HepG2 (cell line): Measurements from ENCODE around the gene CPNE8. TPM values are rescaled to one million over a fixed set of nuclear protein-coding genes. Genes with fewer than 3 reads are reported as not detected.
A peak's percentile ranks its signal among the peaks of the same experiment; 100 is the strongest.

Experiments used
- BHLHE40 ChIP-seq: IDR thresholded peaks from 2 replicates; pipeline ENCODE4 v1.6.1; 2011; ENCODE audit warnings: low read length, improper control_type of control experiment
- CSRNP1 ChIP-seq: sonication (generic); formaldehyde crosslinking; IDR thresholded peaks from 2 replicates; pipeline ENCODE4 v1.8.1; 2023; ENCODE audit warnings: mild to moderate bottlenecking, missing genetic modification reagents
- ETV5 ChIP-seq: IDR thresholded peaks from 2 replicates; pipeline ENCODE4 v1.6.1; 2018; ENCODE audit warnings: missing biosample characterization, missing genetic modification reagents, inconsistent platforms, borderline replicate concordance
- FOSL2 ChIP-seq: sonication (generic); formaldehyde crosslinking; IDR thresholded peaks from 2 replicates; pipeline ENCODE4 v1.4.0; 2020; ENCODE audit warnings: missing genetic modification reagents
- HNRNPK ChIP-seq: fragments of 200-400 bp; formaldehyde crosslinking; IDR thresholded peaks from 2 replicates; pipeline ENCODE4 v1.6.1; 2018; ENCODE audit warnings: low read length, low read depth, moderate library complexity, mild to moderate bottlenecking; ENCODE audit not compliant: poor library complexity, severe bottlenecking
- MTF2 ChIP-seq: sonication (generic); formaldehyde crosslinking; IDR thresholded peaks from 2 replicates; pipeline ENCODE4 v1.5.0; 2020; ENCODE audit warnings: missing genetic modification reagents, borderline replicate concordance
- SUZ12 ChIP-seq: fragments of 150-350 bp; IDR thresholded peaks from 2 replicates; pipeline ENCODE4 v1.6.1; 2014; ENCODE audit warnings: low read depth, low read length
- ZBTB25 ChIP-seq: IDR thresholded peaks from 2 replicates; pipeline ENCODE4 v1.6.1; 2018; ENCODE audit warnings: missing genetic modification reagents
- ZBTB33 ChIP-seq: sonication (generic); formaldehyde crosslinking; IDR thresholded peaks from 2 replicates; pipeline ENCODE4 v1.4.0; 2020; ENCODE audit warnings: missing genetic modification reagents
- ZNF281 ChIP-seq: sonication (generic); formaldehyde crosslinking; IDR thresholded peaks from 2 replicates; pipeline ENCODE4 v1.4.0; 2020; ENCODE audit warnings: missing genetic modification reagents, borderline replicate concordance
- ZNF333 ChIP-seq: sonication (generic); formaldehyde crosslinking; IDR thresholded peaks from 2 replicates; pipeline ENCODE4 v1.4.0; 2020; ENCODE audit warnings: mild to moderate bottlenecking, missing genetic modification reagents, borderline replicate concordance
- ZNF335 ChIP-seq: sonication (generic); formaldehyde crosslinking; IDR thresholded peaks from 2 replicates; pipeline ENCODE4 v1.4.0; 2020; ENCODE audit warnings: missing genetic modification reagents
- ZNF543 ChIP-seq: sonication (generic); formaldehyde crosslinking; IDR thresholded peaks from 2 replicates; pipeline ENCODE4 v1.4.0; 2020; ENCODE audit warnings: mild to moderate bottlenecking, missing genetic modification reagents
- ZNF546 ChIP-seq: sonication (generic); formaldehyde crosslinking; conservative IDR thresholded peaks from 2 replicates; pipeline ENCODE4 v1.8.1; 2023; ENCODE audit warnings: mild to moderate bottlenecking, missing genetic modification reagents
- ZNF768 ChIP-seq: sonication (generic); formaldehyde crosslinking; IDR thresholded peaks from 2 replicates; pipeline ENCODE4 v1.4.0; 2020; ENCODE audit warnings: missing genetic modification reagents
- ZSCAN31 ChIP-seq: sonication (generic); formaldehyde crosslinking; IDR thresholded peaks from 2 replicates; pipeline ENCODE4 v1.5.0; 2020; ENCODE audit warnings: low read depth, mild to moderate bottlenecking, missing genetic modification reagents
- polyA plus RNA-seq, 8 experiments: library from polyadenylated mRNA; depleted of rRNA in 3 of 8; stranded (reverse) in 7 of 8; unstranded in 1 of 8; fragments of >200 nt; fragmentation: Illumina TruSeq in 4 of 8; extraction: Trizol in 4 of 8; gene quantifications; 2 replicates each; pipeline versions ENCODE4 v1.2.1 to v1.2.3, GENCODE V29; 2011 to 2016; ENCODE audit warnings: low read depth in 4 of 8, missing spikeins in 1 of 8, mixed read lengths in 1 of 8; ENCODE audit not compliant: insufficient read depth in 1 of 8
- total RNA-seq, 5 experiments: library from RNA; depleted of rRNA; stranded (reverse); fragments of >200 nt; fragmentation: Illumina TruSeq; extraction: Trizol; gene quantifications; 2 replicates each; pipeline ENCODE4 v1.2.3, GENCODE V29; 2016; ENCODE audit warnings: low read depth in 1 of 5
- TF ChIP-seq, protein P1 (sequence below): sonication (generic); formaldehyde crosslinking; IDR thresholded peaks from 2 replicates; pipeline ENCODE4 v1.4.0; 2020; ENCODE audit warnings: missing genetic modification reagents
- TF ChIP-seq, protein P2 (sequence below): sonication (generic); formaldehyde crosslinking; IDR thresholded peaks from 2 replicates; pipeline ENCODE4 v1.4.0; 2020; ENCODE audit warnings: missing genetic modification reagents

Gene CPNE8
- total and polyA plus RNA-seq, 2 of the 13 experiments (the other 11 are each of a cell fraction or from before 2014, with no cell fraction given): 2.4 to 2.7 TPM

DNA sequence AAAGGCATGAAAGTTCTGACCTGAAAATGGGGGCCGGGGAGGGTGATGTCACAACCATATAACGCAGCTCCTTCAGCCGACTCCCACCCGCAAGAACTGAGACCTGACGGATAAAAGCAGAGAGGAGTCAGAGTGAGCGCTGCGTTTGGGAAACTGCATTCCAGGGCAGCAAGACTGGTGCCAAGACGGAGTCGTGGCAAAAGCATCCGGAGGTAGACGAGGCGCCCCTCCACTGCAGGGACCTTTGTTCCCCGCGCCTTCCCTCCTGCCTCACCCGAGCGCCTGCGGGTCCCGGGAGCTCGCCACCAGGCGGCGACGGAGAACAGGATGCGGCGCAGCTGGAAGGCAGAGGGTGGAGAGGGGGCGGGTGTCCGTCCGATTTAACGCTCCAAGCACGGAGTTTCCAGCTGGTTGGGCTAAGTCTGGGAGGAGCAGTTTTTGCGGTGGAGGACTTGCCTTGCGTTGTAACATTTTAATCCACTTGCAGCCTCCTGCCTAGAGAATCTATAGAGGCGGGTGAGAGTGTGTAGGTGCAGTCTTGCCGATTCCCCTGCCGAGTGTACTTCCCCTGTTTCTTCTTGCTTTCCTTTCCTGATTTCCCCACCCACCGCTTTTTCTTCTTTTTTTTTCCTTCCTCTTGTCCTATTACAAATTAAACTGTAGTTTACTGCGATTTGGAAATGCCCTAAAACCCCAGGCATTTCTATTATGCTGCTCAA, 1.2 kb upstream of the CPNE8 start (continued):
- TF ChIP-seq ZNF281 (CRISPR knock-in tag) (peak; percentile 56), SUZ12 (no peak), CSRNP1 (no peak), ZNF543 (CRISPR knock-in tag) (no peak), ZBTB33 (CRISPR knock-in tag) (peak; percentile 46; the same call in 1 of the 2 replicates), ZNF333 (CRISPR knock-in tag) (no peak), ZNF768 (CRISPR knock-in tag) (peak; percentile 59; the same call in 1 of the 2 replicates), ZNF335 (0 out of 2 replicates have a peak, but pooled peaks have one; percentile 51), ZSCAN31 (CRISPR knock-in tag) (0 out of 2 replicates have a peak, but pooled peaks have one; percentile 63), BHLHE40 (peak; percentile 34), MTF2 (CRISPR knock-in tag) (peak; percentile 79; the same call in 1 of the 2 replicates), ZNF546 (CRISPR knock-in tag) (no peak), ZBTB25 (CRISPR knock-in tag) (0 out of 2 replicates have a peak, but pooled peaks have one; percentile 37), FOSL2 (CRISPR knock-in tag) (peak; percentile 57), ETV5 (CRISPR knock-in tag) (peak; percentile 64), HNRNPK (no peak)
- TF ChIP-seq, protein P1, sequence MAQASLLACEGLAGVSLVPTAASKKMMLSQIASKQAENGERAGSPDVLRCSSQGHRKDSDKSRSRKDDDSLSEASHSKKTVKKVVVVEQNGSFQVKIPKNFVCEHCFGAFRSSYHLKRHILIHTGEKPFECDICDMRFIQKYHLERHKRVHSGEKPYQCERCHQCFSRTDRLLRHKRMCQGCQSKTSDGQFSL (CRISPR knock-in tag): peak; percentile 79; the same call in 1 of the 2 replicates
- TF ChIP-seq, protein P2, sequence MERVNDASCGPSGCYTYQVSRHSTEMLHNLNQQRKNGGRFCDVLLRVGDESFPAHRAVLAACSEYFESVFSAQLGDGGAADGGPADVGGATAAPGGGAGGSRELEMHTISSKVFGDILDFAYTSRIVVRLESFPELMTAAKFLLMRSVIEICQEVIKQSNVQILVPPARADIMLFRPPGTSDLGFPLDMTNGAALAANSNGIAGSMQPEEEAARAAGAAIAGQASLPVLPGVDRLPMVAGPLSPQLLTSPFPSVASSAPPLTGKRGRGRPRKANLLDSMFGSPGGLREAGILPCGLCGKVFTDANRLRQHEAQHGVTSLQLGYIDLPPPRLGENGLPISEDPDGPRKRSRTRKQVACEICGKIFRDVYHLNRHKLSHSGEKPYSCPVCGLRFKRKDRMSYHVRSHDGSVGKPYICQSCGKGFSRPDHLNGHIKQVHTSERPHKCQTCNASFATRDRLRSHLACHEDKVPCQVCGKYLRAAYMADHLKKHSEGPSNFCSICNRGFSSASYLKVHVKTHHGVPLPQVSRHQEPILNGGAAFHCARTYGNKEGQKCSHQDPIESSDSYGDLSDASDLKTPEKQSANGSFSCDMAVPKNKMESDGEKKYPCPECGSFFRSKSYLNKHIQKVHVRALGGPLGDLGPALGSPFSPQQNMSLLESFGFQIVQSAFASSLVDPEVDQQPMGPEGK (CRISPR knock-in tag): peak; percentile 86
